Muscle of leg (tissue), 11 donors: ENCODE results near the gene PTBP3. TPM values are rescaled to one million over a fixed set of nuclear protein-coding genes. Genes with fewer than 3 reads are reported as not detected.

Experiments
- DNase-seq: peaks from one replicate; pipeline ENCODE4 v3.0.0; 2013
- H3K27ac ChIP-seq: one replicate; pipeline ENCODE4 v1.5.1; 2013; ENCODE audit warnings: mild to moderate bottlenecking, low read length, control low read depth
- H3K27me3 ChIP-seq: one replicate; pipeline ENCODE4 v1.6.1; 2013; ENCODE audit warnings: low read length; ENCODE audit not compliant: control insufficient read depth, insufficient read depth
- H3K36me3 ChIP-seq: one replicate; pipeline ENCODE4 v1.6.1; 2013; ENCODE audit warnings: low read length; ENCODE audit not compliant: control insufficient read depth, insufficient read depth
- H3K4me1 ChIP-seq: one replicate; pipeline ENCODE4 v1.6.1; 2013; ENCODE audit warnings: low read length; ENCODE audit not compliant: control insufficient read depth, insufficient read depth
- H3K4me3 ChIP-seq: one replicate; pipeline ENCODE4 v1.5.1; 2013; ENCODE audit warnings: low read length, control low read depth
- H3K9me3 ChIP-seq: replicated peaks from 2 replicates; pipeline ENCODE4 v1.6.1; 2013; ENCODE audit warnings: low read depth, low read length; ENCODE audit not compliant: control insufficient read depth
- WGBS: methylation state at CpG from one replicate; pipeline ENCODE4 v1.1.5; 2013; ENCODE audit warnings: missing lambda C conversion rate; ENCODE audit not compliant: insufficient coverage; 5-methylcytosine and 5-hydroxymethylcytosine counted together
- polyA plus RNA-seq, 8 donors: library from polyadenylated mRNA; unstranded; fragments of 120-200 nt; gene quantifications; one replicate each; pipeline versions ENCODE4 v1.2.1 to v1.2.3, GENCODE V29; 2013; ENCODE audit warnings: inconsistent platforms in 1 of 8, low replicate concordance in 1 of 8; ENCODE audit not compliant: insufficient read length in 8 of 8, insufficient read depth in 1 of 8
- total RNA-seq: library from RNA; stranded (reverse); fragments of 120-200 nt; gene quantifications from one replicate; pipeline ENCODE4 v1.2.4, GENCODE V29; 2013

Gene PTBP3
- total and polyA plus RNA-seq, 9 donors = 11.3 to 21.9 (median 15.0) TPM

GRCh38 chr9:112361601-112362000 lies 28.2 kb upstream of the PTBP3 start:
- H3K27me3 ChIP-seq = no peaks in the 10 kb centered on the region
- no peaks in the 10 kb centered on the region for H3K36me3 ChIP-seq
- H3K27ac ChIP-seq = no peak overlapping the region
- DNase-seq = peak; percentile 60
- whole genome bisulfite sequencing = 20% methylated on average over 1 of the region's 4 CpGs
- H3K4me3 ChIP-seq = no peak overlapping the region
- peaks cover 3% of the 10 kb centered on the region for H3K9me3 ChIP-seq
- H3K4me1 ChIP-seq = no peaks in the 10 kb centered on the region

GRCh38 chr9:112360047-112360804 lies 26.8 kb upstream of the PTBP3 start:
- no peaks in the 10 kb centered on the region for H3K4me1 ChIP-seq
- no CpG with 5 or more reads among the region's 5 CpGs for WGBS
- H3K4me3 ChIP-seq = no peak overlapping the region
- H3K27me3 ChIP-seq = no peaks in the 10 kb centered on the region
- H3K27ac ChIP-seq = no peak overlapping the region
- H3K36me3 ChIP-seq = no peaks in the 10 kb centered on the region
- H3K9me3 ChIP-seq = no peaks in the 10 kb centered on the region
- no peak for DNase-seq

- H3K4me3 ChIP-seq = no peak overlapping the region
- 74% methylated on average over 7 of the region's 8 CpGs for WGBS
- H3K36me3 ChIP-seq = no peaks in the 10 kb centered on the region
- no peak for DNase-seq
- H3K4me1 ChIP-seq = no peaks in the 10 kb centered on the region
- no peaks in the 10 kb centered on the region for H3K9me3 ChIP-seq
- no peak overlapping the region for H3K27ac ChIP-seq
- no peaks in the 10 kb centered on the region for H3K27me3 ChIP-seq
These were observed 22.0 kb upstream of the PTBP3 start for GRCh38 chr9:112355427-112355897.

GRCh38 chr9:112354081-112354743 lies 20.8 kb upstream of the PTBP3 start:
- Histone ChIP-seq H3K27ac (no peak overlapping the region), H3K36me3 (no peaks in the 10 kb centered on the region), H3K27me3 (no peaks in the 10 kb centered on the region), H3K4me1 (no peaks in the 10 kb centered on the region), H3K4me3 (no peak overlapping the region), H3K9me3 (no peaks in the 10 kb centered on the region)
- DNase-seq = no peak
- no CpG with 5 or more reads among the region's 1 CpG for WGBS

GRCh38 chr9:112352209-112352608 lies 18.8 kb upstream of the PTBP3 start:
- H3K27ac ChIP-seq = no peak overlapping the region
- no peaks in the 10 kb centered on the region for H3K27me3 ChIP-seq
- no peak for DNase-seq
- no peaks in the 10 kb centered on the region for H3K36me3 ChIP-seq
- peaks cover 2% of the 10 kb centered on the region for H3K4me1 ChIP-seq
- H3K4me3 ChIP-seq = no peak overlapping the region
- WGBS = 31% methylated on average over 2 of the region's 3 CpGs
- H3K9me3 ChIP-seq = no peaks in the 10 kb centered on the region

- Histone ChIP-seq H3K27ac (no peak overlapping the region), H3K4me3 (no peak overlapping the region), H3K9me3 (no peaks in the 10 kb centered on the region), H3K36me3 (no peaks in the 10 kb centered on the region), H3K4me1 (peaks cover 2% of the 10 kb centered on the region), H3K27me3 (no peaks in the 10 kb centered on the region)
- DNase-seq = no peak
- 100% methylated on average over 1 of the region's 3 CpGs for WGBS
These were observed 17.8 kb upstream of the PTBP3 start for GRCh38 chr9:112351184-112351583.

- no CpG with 5 or more reads among the region's 4 CpGs for WGBS
- no peaks in the 10 kb centered on the region for H3K9me3 ChIP-seq
- no peaks in the 10 kb centered on the region for H3K36me3 ChIP-seq
- no peak overlapping the region for H3K27ac ChIP-seq
- H3K4me3 ChIP-seq = no peak overlapping the region
- DNase-seq = no peak
- peaks cover 2% of the 10 kb centered on the region for H3K4me1 ChIP-seq
- no peaks in the 10 kb centered on the region for H3K27me3 ChIP-seq
These were observed 15.6 kb upstream of the PTBP3 start for GRCh38 chr9:112349008-112349333.

GRCh38 chr9:112348257-112349007 lies 15.0 kb upstream of the PTBP3 start:
- DNase-seq = peak; percentile 87
- no peaks in the 10 kb centered on the region for H3K27me3 ChIP-seq
- no peaks in the 10 kb centered on the region for H3K36me3 ChIP-seq
- no peaks in the 10 kb centered on the region for H3K9me3 ChIP-seq
- H3K27ac ChIP-seq = peak overlapping the region; percentile 20
- peaks cover 2% of the 10 kb centered on the region for H3K4me1 ChIP-seq
- H3K4me3 ChIP-seq = peak overlapping the region; percentile 54
- WGBS = 33% methylated on average over 15 of the region's 19 CpGs

GRCh38 chr9:112341730-112342129 lies 8.3 kb upstream of the PTBP3 start:
- H3K4me1 ChIP-seq = no peaks in the 10 kb centered on the region
- no peaks in the 10 kb centered on the region for H3K36me3 ChIP-seq
- H3K4me3 ChIP-seq = no peak overlapping the region
- no peak overlapping the region for H3K27ac ChIP-seq
- DNase-seq = no peak
- no peaks in the 10 kb centered on the region for H3K27me3 ChIP-seq
- H3K9me3 ChIP-seq = no peaks in the 10 kb centered on the region

GRCh38 chr9:112339886-112340285 lies 6.5 kb upstream of the PTBP3 start:
- DNase-seq = no peak
- no peaks in the 10 kb centered on the region for H3K27me3 ChIP-seq
- H3K27ac ChIP-seq = no peak overlapping the region
- H3K9me3 ChIP-seq = no peaks in the 10 kb centered on the region
- no peak overlapping the region for H3K4me3 ChIP-seq
- no peaks in the 10 kb centered on the region for H3K4me1 ChIP-seq
- no peaks in the 10 kb centered on the region for H3K36me3 ChIP-seq
- no CpG with 5 or more reads among the region's 3 CpGs for WGBS
